GM19193 (cell line): ENCODE results near the gene HIPK2.

Experiments used
- POLR2A ChIP-seq: IDR thresholded peaks from 4 replicates; pipeline ENCODE4 v1.6.1; 2011; ENCODE audit not compliant: insufficient read depth, insufficient read length; ENCODE audit errors: extremely low read depth

HIPK2 gene

DNA sequence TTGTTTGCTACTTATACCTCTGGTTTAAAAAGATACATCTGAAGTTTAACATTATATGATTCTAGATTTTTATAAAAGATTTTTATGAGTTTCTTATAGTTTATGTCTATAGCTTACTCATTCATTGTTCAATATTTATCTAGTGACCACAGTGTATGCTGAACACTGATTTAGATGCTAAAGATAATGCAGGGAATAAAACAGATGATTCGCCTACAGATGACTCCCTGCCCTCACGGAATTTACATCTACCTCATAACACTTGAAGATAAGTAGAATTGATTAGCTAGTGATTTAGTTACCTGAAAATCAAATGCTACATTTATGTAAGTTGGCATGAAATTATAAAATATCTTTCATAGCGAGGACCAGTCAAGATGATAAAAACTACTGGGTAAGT lies 105.8 kb downstream of the HIPK2 start:
- TF ChIP-seq POLR2A: no peak

GRCh38 chr7:139669106-139670061 lies 108.4 kb downstream of the HIPK2 start:
- no peak for TF ChIP-seq POLR2A

- no peak for TF ChIP-seq POLR2A
Measured at GRCh38 chr7:139667377-139667776, 110.4 kb downstream of the HIPK2 start.

- TF ChIP-seq POLR2A: no peak
Measured at GRCh38 chr7:139666501-139666900, 111.3 kb downstream of the HIPK2 start.

DNA sequence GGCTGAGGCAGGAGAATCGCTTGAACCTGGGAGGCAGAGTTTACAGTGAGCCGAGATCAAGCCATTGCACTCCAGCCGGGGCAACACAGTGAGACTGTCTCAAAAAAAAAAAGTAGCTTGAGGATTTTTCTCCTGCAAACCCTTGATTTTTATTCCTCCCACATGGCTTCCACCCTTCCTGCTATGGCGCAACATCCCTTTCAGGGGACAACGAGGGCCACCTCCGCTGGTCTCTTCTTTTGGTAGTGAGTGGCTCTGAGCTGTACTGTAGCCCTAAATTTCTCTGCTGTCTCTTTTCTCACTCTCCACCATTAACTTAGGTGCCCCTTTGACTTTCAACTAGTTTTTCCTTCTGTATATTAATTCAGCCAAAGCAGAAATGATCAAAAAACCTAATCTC lies 113.4 kb downstream of the HIPK2 start:
- no peak for TF ChIP-seq POLR2A

- TF ChIP-seq POLR2A: no peak
Measured at GRCh38 chr7:139663608-139664177, 114.1 kb downstream of the HIPK2 start.

DNA sequence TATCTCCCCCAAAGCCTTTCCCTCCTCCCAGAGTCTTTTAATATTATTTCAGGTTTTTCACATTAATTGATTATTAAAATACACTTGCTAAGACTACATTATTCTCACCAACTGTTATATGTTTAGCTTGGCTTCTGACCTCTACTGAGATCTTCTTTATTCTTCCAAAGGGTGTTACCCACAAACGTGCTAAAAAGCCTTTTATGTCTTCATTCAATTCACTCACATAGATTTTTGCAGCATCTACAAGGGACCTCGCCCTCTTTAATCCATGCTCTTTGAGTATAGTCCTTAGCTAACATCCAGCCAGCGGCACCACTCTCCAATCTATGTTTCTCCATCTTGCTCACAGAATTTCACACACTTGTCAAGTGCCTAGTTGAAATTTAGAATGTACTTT lies 115.9 kb downstream of the HIPK2 start:
- no peak for TF ChIP-seq POLR2A

DNA sequence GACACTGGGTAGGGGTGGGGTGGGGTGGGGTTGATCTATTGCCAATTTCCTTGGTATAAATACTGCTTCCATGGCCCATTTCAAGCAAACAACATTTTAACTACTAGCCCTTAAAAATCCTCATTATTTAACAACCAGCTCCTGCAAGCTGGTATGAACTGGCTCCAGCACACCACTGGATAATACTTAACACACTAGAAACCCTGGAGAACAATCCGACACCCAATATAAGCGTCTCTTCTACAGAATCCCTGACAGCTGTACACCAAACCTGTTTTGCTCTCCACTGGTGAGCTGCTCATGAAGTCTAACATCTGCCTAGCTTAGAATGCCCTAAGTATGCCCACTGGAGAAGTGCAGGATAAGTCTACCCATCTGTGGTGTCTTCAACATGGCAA lies 116.8 kb downstream of the HIPK2 start:
- TF ChIP-seq POLR2A: no peak

DNA sequence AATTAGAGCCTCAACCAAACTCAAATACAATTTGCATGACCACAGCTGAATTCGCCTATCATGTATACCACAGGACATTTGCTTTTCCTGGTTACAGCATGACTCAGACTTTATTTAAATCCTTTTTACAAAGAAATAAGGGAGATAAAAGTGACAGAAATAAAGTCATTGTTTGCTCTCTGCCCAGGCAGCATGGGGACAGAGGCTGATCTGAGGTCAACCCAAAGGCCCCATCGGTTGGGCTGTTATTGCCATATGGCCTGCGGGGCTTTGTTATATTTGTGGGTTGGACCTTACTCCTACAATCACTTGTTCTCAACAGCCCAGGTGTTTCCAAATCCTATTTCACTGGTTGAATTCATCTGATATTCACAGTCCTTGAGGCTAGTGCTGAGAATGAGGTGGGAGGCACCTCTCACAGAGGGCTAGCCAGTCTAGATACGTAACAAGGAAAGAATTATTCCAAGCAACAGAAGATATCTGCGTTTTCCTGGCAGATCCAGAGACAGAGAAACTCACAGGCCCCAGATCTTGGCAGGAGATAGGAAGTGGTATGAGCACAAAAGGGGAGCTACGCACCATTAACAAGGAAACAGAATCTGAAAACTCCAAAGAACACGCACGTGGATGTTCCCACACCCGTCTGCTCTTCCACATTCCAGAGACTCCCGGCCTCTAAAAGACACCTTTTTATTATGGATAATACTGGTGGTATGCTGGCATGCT lies 117.3 kb downstream of the HIPK2 start:
- no peak for TF ChIP-seq POLR2A

DNA sequence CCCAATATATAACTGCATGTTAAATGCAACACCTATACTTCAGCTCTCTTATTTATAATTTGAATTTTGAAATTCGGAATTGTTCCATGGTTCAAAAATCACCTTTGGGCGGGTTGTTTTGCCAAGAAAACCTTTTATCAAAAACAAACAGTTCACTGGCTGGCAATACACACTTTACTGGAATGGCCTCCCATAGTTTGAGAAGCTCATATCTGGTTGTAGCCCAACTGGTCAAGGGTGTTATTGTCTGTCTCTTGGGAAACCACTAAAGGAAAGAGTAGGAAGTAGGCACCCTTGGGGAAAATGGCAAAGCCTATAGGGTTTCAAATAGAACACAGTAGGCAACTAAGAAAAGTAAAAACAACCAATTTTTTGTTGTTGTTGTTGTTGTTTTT lies 117.9 kb downstream of the HIPK2 start:
- TF ChIP-seq POLR2A: no peak

DNA sequence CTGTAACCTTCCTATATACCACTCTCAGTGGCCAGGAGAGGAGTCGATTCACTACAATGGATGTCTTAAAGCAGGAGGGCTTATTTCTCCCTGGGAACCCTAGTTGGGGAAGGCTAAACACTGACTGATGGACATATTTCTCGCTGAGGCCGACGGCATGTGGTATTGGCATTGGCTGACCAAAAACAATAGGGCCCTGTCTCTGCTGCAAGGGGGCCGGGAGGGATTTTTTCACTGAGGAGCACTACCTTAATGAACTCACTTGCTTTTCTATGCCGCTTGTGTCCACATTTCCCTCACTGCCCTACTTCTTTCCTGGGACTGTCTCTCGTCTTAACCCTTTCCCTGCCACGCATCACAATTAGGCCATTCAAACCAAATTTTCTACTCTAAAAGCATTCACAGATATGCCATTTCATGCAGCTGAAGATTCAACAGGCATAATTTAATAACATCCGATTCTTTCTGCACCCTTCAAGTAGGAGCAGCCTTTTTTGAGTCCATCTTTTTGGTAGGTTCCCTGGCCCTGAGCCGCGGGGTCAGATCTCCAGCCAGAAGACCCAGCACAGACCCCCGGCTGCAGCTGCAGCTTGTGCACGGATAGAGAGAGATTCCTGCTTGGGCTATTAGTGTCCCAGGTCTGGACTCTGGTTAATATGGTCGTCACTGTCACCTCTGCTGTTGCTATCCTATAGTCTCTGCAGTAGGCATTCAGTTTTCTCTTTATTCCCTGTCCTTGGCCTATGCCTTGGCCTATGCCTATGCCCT lies 118.7 kb downstream of the HIPK2 start:
- no peak for TF ChIP-seq POLR2A

DNA sequence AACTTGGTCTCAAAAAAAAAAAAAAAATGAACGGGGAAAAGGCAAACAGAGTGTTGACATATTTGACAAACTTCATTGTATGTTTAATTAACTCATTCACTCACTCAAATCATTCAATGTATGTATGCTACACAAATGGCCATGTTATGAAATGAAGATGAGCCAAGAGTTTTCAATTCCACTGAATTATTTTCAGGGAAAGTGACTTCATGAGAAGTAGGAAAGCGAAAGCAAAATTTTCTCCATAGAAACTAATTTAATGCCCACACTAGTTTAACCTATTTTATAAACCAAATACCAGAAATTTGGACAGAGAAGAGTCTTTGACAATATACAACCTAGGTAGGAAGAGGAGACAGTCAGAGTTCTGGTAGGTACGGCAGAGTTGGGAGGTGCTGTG lies 119.5 kb downstream of the HIPK2 start:
- TF ChIP-seq POLR2A: no peak

DNA sequence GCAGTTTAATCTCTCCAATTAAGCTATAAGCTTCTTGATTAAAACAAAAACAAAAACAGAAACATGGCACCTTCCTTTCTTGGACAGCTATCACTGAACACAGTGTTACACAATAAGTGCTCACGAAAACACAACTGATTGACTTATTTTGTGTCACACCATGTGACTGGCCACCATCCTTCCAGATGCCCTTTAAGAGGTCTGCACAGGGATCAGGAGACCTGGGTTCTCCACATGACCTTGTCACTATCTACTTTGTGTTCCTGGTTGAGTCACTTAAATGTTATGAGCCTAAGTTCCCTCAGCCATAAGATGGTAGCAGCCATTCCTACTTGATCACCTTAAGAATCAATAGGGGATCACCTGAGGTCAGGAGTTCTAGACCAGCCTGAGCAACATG lies 120.1 kb downstream of the HIPK2 start:
- TF ChIP-seq POLR2A: no peak

GRCh38 chr7:139656387-139656786 lies 121.4 kb downstream of the HIPK2 start:
- no peak for TF ChIP-seq POLR2A

- no peak for TF ChIP-seq POLR2A
Measured at GRCh38 chr7:139655305-139655704, 122.5 kb downstream of the HIPK2 start.
